ENCODE data around the gene CDH13. TPM values are rescaled to one million over a fixed set of nuclear protein-coding genes. Genes with fewer than 3 reads are reported as not detected.

Gene CDH13
- total RNA-seq, 3 donors from 2014 or later = not detected

DNA sequence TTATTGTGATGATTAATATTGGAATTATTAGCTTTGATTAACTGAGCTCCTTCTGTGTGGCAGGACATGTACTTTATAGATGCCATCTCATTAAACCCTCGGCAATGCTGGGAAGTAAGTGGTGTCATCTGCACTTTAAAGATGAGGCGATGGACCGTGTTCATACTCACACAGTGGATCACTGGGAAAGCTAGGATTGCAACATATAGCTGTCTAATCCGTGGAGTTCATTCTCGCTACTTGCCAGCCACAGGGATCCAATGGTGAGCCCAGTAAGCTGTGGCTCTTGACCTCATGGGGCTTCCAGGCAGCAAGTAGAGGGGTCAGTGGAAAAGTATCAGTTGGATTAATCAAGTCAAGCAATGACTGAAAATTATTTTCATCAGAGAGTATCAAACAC lies 587.9 kb downstream of the CDH13 start:
- no peaks in the 10 kb centered on the region for H3K4me1 Mint-ChIP-seq (ENCODE audit: low read depth)
- H3K9me3 Mint-ChIP-seq = no peaks in the 10 kb centered on the region

DNA sequence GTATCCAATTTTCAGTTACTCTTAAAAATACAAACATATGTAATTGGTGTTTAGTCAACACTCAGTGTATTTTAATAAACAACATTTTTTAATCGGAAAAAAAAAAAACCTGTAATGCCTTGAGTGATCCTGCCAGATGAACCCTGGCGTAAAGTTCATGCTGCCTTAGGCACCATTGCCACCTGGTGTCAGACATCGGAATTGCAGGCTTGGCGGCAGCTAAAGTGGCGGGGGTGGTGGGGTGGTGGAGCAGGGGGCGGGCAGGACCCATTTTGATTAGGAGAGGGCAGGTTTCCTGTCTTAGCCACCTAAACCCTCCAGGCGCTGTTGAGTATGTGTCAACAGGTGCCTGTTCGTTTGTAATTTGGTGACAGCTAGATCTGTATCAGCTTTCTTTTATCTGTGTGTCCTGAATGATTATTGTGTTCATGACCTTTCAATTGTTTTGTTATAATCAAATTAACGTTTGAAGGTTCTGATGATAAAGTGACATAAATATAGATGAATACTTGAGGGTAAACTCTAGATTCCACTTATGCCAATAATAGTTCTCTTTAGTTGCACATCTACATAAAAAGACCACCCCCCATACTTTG lies 588.7 kb downstream of the CDH13 start:
- H3K27me3 Mint-ChIP-seq (ENCODE audit: low read depth) = no peaks in the 10 kb centered on the region
- H3K36me3 Mint-ChIP-seq (ENCODE audit: insufficient read depth) = no peaks in the 10 kb centered on the region
- H3K4me1 Mint-ChIP-seq (ENCODE audit: low read depth) = no peaks in the 10 kb centered on the region
- no peak overlapping the region for H3K4me3 Mint-ChIP-seq
- ATAC-seq (no peak), DNase-seq (peak; percentile 9)
- no peaks in the 10 kb centered on the region for H3K9me3 Mint-ChIP-seq

More for the DNA sequence above, 587.9 kb downstream of the CDH13 start:
- H3K4me3 Mint-ChIP-seq = no peak overlapping the region
- no peak for DNase-seq
- no peak for ATAC-seq
- no peaks in the 10 kb centered on the region for H3K27me3 Mint-ChIP-seq (ENCODE audit: low read depth)
- no peaks in the 10 kb centered on the region for H3K36me3 Mint-ChIP-seq (ENCODE audit: insufficient read depth)

DNA sequence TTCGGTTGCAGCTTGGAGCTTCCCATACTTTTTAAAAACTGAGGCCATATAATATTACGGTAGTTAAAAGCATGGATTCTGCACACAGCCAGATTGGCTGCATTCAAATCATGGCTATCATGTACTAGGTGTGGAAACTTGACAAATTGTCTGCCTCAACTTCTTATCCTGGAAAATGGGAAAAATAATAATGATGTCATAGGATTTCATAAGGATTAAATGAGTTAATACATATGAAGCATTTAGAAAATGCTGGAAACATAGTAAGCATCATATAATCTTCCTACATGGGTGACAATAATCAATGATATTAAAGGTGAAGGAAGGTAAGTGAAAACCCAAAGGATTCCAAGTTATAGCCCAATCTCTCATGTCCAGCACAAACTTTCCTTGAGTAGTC lies 592.5 kb downstream of the CDH13 start:
- Mint-ChIP-seq H3K4me1 (ENCODE audit: low read depth) (no peaks in the 10 kb centered on the region), H3K27me3 (ENCODE audit: low read depth) (peaks cover 3% of the 10 kb centered on the region), H3K36me3 (ENCODE audit: insufficient read depth) (no peaks in the 10 kb centered on the region), H3K9me3 (no peaks in the 10 kb centered on the region), H3K4me3 (no peak overlapping the region)
- DNase-seq (no peak), ATAC-seq (no peak)

DNA sequence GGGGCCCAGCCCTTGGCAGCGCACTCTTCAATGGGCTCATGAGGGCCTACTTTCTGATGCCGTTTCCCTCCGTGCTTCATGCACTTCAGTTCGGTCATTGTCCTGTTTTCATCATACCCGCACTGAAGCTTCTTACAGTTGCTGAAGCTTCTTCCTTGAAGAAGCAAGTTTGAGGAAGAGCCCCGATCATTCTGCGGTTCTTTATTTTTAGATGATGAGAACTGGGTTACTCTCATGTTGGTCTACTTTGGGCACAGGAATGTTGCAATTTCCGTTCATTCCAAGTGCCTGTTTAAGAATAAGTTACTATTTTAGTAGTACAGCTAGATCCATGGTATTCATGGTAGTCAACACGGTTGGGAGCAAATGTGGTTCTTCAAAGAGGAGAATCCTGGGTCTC lies 593.3 kb downstream of the CDH13 start:
- no peak overlapping the region for H3K4me3 Mint-ChIP-seq
- peaks cover 3% of the 10 kb centered on the region for H3K27me3 Mint-ChIP-seq (ENCODE audit: low read depth)
- DNase-seq = no peak
- H3K9me3 Mint-ChIP-seq = no peaks in the 10 kb centered on the region
- no peak for ATAC-seq
- H3K36me3 Mint-ChIP-seq (ENCODE audit: insufficient read depth) = no peaks in the 10 kb centered on the region
- H3K4me1 Mint-ChIP-seq (ENCODE audit: low read depth) = no peaks in the 10 kb centered on the region

DNA sequence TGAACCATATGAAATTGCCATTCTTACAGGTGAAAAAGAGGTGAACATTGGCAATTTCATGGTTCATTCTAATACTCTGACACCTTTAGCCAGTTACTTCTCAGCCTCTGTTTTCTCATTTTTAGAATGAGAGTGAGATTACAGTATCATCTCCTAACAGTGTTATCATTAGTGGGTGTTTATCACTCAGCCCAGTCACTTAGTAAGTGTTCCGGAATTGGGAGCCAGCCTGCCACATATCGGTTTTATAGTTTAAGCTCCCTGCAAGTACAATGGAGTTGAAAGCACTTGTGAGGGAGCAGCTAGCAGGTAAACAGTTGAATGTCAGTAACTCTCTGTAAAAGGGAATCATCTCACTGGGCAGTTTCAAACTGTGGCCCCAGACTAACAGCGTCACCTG lies 597.9 kb downstream of the CDH13 start:
- Mint-ChIP-seq H3K4me3 (no peak overlapping the region), H3K36me3 (ENCODE audit: insufficient read depth) (no peaks in the 10 kb centered on the region), H3K9me3 (peaks cover 4% of the 10 kb centered on the region), H3K27me3 (ENCODE audit: low read depth) (peaks cover 5% of the 10 kb centered on the region), H3K4me1 (ENCODE audit: low read depth) (no peaks in the 10 kb centered on the region)
- no peak for ATAC-seq
- no peak for DNase-seq

DNA sequence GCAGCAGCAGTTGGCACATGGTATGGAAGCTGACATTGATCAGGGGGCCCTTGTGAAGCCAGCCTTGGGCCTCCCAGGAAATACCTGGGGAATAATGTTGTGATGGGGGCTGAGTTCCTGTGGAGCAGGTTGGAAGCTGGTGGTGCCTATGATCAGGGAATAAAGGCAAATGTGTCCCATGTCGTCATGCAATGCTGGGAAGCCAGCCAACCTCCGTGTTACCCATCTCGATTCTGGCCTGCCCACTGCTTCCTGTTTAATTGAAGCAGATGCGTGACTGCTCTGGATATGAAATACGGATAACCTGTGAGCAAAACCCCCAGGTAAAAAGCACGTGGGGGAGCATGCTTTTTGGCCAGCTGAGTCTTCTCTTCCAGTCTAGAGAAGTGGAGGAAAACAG lies 600.6 kb downstream of the CDH13 start:
- Mint-ChIP-seq H3K36me3 (ENCODE audit: insufficient read depth) (no peaks in the 10 kb centered on the region), H3K4me1 (ENCODE audit: low read depth) (no peaks in the 10 kb centered on the region), H3K27me3 (ENCODE audit: low read depth) (peaks cover 5% of the 10 kb centered on the region), H3K9me3 (peaks cover 4% of the 10 kb centered on the region), H3K4me3 (no peak overlapping the region)
- no peak for ATAC-seq
- no peak for DNase-seq

DNA sequence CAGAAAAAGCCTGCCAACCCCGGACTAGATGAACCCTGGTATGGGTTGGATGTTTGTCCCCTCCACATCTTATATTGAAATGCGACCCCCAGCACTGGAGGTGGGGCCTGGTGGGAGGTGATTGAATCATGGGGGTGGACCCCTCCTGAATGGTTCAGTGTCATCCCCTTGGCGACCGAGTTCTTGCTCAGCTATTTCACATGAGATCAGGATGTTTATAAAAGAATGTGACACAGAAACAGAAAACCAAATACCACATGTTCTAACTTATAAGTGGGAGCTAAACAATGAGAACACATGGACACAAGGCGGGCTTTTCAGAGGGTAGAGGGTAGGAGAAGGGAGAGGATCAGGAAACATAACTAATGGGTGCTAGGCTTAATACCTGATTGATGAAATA lies 605.0 kb downstream of the CDH13 start:
- ATAC-seq = no peak
- no peaks in the 10 kb centered on the region for H3K36me3 Mint-ChIP-seq (ENCODE audit: insufficient read depth)

DNA sequence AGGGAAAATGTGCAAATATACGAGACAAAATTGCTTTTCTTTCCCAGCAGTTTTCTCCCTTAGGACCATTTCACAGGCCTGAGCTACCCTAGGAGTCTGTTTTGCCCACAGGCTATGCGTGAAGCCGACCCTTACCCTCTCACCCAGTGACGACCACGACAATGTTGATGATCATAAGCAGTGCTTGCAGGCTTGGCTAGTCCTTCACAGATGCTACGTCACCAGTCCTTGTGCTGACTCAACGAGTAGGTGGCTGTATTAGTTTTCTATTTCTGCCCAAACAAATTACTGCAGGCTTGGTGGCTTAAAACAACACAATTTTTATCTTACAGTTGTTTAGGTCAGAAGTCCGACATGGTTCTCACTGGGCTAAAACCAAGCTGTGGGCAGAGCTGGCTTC lies 606.4 kb downstream of the CDH13 start:
- Mint-ChIP-seq H3K27me3 (ENCODE audit: low read depth) (no peaks in the 10 kb centered on the region), H3K36me3 (ENCODE audit: insufficient read depth) (no peaks in the 10 kb centered on the region), H3K4me3 (no peak overlapping the region), H3K9me3 (no peaks in the 10 kb centered on the region), H3K4me1 (ENCODE audit: low read depth) (no peaks in the 10 kb centered on the region)
- ATAC-seq = no peak
- no peak for DNase-seq

More for the DNA sequence above, 605.0 kb downstream of the CDH13 start:
- H3K4me3 Mint-ChIP-seq = no peak overlapping the region
- DNase-seq = no peak
- no peaks in the 10 kb centered on the region for H3K27me3 Mint-ChIP-seq (ENCODE audit: low read depth)
- no peaks in the 10 kb centered on the region for H3K4me1 Mint-ChIP-seq (ENCODE audit: low read depth)
- H3K9me3 Mint-ChIP-seq = no peaks in the 10 kb centered on the region

DNA sequence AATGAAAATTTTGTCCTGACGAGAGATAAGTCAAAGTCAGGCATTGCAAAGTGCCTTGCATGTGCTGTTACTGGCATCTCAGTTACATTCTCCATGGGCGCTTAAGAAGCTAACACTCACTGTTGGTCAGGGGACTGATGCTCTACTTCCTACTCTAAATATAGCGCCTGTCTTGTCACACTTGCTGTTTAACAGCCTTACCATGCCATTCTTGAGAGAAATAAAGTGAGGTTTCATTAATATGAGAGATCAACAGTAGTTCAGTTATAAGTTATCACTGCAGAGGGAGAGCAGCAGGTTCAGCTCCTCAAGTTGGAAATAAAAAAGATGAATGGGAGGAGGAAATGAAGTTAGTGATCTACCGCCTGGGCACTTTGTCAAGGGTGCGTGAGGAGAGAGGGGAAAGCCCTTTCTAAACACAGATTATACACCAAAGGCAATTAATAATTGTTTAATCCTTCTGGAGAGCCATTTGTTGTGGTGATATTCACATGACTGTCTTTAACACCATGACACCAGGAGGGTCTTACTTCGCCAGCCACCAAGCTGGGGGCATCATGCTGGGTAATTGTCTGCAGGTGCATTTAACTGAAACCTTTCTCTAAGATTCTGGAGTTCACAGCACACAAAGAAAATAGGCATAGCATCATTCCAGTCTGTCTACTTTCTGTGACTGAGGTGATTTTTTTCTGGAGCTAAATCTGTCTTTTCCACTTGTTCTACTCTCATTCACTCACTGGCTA lies 612.4 kb downstream of the CDH13 start:
- H3K27me3 Mint-ChIP-seq (ENCODE audit: low read depth) = no peaks in the 10 kb centered on the region
- H3K4me3 Mint-ChIP-seq = no peak overlapping the region
- ATAC-seq = no peak
- H3K36me3 Mint-ChIP-seq (ENCODE audit: insufficient read depth) = no peaks in the 10 kb centered on the region
- no peaks in the 10 kb centered on the region for H3K9me3 Mint-ChIP-seq
- H3K4me1 Mint-ChIP-seq (ENCODE audit: low read depth) = no peaks in the 10 kb centered on the region
- DNase-seq = no peak

DNA sequence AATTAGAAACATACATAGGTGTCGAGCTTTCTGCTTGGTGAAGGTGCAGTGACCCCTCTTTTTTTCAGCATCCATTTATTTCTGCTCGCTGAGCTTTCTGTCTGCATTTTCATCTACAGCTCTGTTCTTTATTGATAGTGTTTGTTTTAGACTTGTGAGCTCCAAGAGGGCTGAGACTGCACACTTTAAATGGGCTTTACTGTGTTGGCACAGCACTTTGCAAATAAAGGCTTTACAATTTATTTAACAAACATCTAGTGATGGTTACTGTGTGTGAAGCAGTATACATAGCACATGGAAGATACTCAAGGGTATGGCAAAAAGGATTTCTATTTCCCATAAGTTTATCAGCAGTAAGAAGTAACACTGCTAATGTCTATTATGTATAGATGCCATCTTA lies 617.3 kb downstream of the CDH13 start:
- no peaks in the 10 kb centered on the region for H3K4me1 Mint-ChIP-seq (ENCODE audit: low read depth)
- no peaks in the 10 kb centered on the region for H3K27me3 Mint-ChIP-seq (ENCODE audit: low read depth)
- DNase-seq = no peak
- ATAC-seq = no peak
- no peak overlapping the region for H3K4me3 Mint-ChIP-seq
- no peaks in the 10 kb centered on the region for H3K36me3 Mint-ChIP-seq (ENCODE audit: insufficient read depth)
- no peaks in the 10 kb centered on the region for H3K9me3 Mint-ChIP-seq

DNA sequence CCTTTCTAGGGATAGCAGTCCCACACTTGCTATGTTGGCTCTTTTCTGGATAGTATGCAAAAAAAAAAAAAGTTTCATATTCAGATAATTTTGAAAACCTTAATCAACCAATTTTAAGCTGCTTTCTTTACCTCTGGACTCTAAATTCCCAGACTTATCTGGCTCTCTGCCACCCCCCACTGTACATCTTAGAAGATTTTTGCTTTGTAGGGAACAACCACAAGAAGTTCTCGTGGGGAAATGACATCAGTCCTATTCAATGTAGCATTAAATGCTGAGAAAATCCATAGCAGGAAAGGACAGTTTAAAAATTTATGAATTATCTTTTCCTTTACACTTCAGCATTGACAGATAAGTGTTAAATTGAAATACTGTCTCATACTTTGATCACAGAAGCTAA lies 618.3 kb downstream of the CDH13 start:
- Mint-ChIP-seq H3K9me3 (no peaks in the 10 kb centered on the region), H3K4me1 (ENCODE audit: low read depth) (no peaks in the 10 kb centered on the region), H3K36me3 (ENCODE audit: insufficient read depth) (no peaks in the 10 kb centered on the region), H3K4me3 (no peak overlapping the region), H3K27me3 (ENCODE audit: low read depth) (no peaks in the 10 kb centered on the region)
- no peak for DNase-seq
- no peak for ATAC-seq

DNA sequence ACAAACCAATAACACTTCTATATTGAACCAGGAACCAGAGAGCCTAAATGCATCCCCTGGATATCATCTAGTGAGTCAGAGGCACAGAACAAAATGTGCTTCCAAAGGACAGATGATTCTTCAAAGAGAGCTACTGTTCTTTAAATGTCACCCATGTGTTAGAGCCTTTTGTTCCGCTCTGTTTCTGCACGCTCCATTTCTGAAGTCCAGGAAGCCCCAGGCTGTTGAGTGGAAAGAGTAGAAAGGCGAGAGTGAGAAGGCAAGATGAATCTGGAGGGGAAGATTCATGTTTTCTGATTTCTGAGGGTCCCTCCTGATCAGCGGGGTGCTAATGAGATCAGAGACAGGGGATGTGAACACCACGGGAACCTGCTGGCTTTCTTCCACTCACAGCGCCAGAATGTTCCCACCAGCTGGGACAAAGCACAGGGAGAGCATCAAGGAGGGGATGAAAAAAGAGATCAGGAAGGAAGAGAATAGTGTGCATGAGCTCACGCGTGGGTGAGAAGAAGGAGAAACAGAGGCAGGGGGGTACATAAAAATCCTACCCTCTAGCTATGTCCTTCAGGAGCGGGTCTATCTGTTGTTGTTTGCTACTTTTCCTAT lies 621.1 kb downstream of the CDH13 start:
- H3K4me1 Mint-ChIP-seq (ENCODE audit: low read depth) = no peaks in the 10 kb centered on the region
- no peak overlapping the region for H3K4me3 Mint-ChIP-seq
- no peaks in the 10 kb centered on the region for H3K36me3 Mint-ChIP-seq (ENCODE audit: insufficient read depth)
- no peaks in the 10 kb centered on the region for H3K27me3 Mint-ChIP-seq (ENCODE audit: low read depth)
- no peak for ATAC-seq
- no peaks in the 10 kb centered on the region for H3K9me3 Mint-ChIP-seq
- DNase-seq = no peak

DNA sequence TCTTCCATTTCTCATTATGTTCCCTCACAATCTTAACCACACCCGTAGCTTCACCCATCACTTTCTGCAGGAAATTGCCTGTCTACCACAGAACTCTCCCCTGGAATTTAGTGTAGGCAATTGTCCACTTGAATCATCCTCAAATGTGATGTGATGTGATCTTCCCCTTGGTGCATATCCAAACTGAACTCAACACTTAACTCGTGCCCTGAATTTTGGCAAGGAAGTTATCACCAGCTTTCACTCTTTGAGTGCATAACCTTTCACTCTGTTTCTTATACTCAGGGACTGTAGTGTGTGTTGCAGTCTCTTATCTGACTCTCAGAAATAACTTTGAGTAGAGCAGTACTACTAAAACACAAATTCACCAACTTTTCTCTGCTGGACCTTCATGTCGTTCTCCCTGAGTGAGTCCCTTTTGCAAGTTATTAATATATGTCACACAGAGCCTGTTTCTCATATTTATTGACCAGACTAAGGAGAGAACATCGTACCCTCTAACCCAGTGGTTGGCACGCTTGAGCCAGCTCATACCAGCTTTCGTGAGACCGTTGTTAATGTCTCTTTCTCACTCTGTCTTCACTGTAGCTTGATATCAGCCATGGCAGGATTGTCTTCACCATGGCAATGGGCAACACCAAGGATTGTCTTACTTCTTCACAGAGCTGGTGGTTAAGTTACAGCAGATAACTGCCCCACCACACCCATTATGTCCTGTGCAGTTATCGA lies 622.1 kb downstream of the CDH13 start:
- ATAC-seq (no peak), DNase-seq (no peak)
- H3K4me1 Mint-ChIP-seq (ENCODE audit: low read depth) = no peaks in the 10 kb centered on the region
- H3K36me3 Mint-ChIP-seq (ENCODE audit: insufficient read depth) = no peaks in the 10 kb centered on the region
- no peaks in the 10 kb centered on the region for H3K9me3 Mint-ChIP-seq
- no peaks in the 10 kb centered on the region for H3K27me3 Mint-ChIP-seq (ENCODE audit: low read depth)
- H3K4me3 Mint-ChIP-seq = no peak overlapping the region

DNA sequence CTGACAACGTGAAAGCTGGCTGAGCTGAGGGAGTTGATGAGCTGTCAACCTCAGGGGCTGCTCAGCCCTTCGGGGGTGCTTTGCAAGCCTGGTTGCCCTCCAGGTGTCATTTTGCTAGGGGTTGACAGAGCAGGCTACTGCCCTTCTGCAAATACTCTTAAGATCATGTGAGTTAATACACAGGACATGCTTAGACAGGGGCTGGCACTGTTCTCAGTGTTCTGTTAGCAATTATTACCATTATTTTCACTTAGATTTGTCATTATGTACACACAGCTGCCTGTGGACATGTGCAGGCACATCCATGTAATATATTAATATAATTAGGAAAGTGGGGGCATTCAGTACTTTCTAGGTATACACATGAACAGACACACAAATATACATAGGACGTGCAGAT lies 626.8 kb downstream of the CDH13 start:
- no peaks in the 10 kb centered on the region for H3K4me1 Mint-ChIP-seq (ENCODE audit: low read depth)
- H3K36me3 Mint-ChIP-seq (ENCODE audit: insufficient read depth) = no peaks in the 10 kb centered on the region
- no peak for ATAC-seq
- no peak overlapping the region for H3K4me3 Mint-ChIP-seq
- H3K9me3 Mint-ChIP-seq = no peaks in the 10 kb centered on the region
- H3K27me3 Mint-ChIP-seq (ENCODE audit: low read depth) = no peaks in the 10 kb centered on the region
- no peak for DNase-seq

Measured in activated T-cell treated with anti-CD3 and anti-CD28 coated beads, Interleukin-2, amount 50 U/mL, for 4 hours (primary cell).